SU-DHL-6 (cell line): ENCODE measurements around the gene PKN2.

Experiments
- H2AFZ ChIP-seq: fragments of 200-600 bp; sonication (generic); 2 replicates; pipeline ENCODE4 v1.6.1; 2014; ENCODE audit warnings: low read depth, mild to moderate bottlenecking, moderate library complexity, mixed read lengths, antibody characterized with exemption, low read length; ENCODE audit not compliant: severe bottlenecking
- H3F3A ChIP-seq: fragments of 200-600 bp; shearing (Covaris generic); 2 replicates; pipeline ENCODE4 v1.6.0; 2016; ENCODE audit warnings: antibody characterized with exemption, mild to moderate bottlenecking; ENCODE audit not compliant: insufficient read depth
- H3K27ac ChIP-seq: fragments of 200-600 bp; sonication (generic); 2 replicates; pipeline ENCODE4 v1.5.1; 2016; ENCODE audit warnings: low read depth, mild to moderate bottlenecking, low read length, moderate library complexity, mixed read lengths
- H3K27me3 ChIP-seq: fragments of 200-600 bp; sonication (generic), shearing (Covaris generic); 2 replicates; pipeline ENCODE4 v1.6.0; 2014; ENCODE audit warnings: mild to moderate bottlenecking, low read length
- H3K36me3 ChIP-seq: fragments of 200-600 bp; sonication (generic); 2 replicates; pipeline ENCODE4 v1.6.1; 2014; ENCODE audit warnings: mild to moderate bottlenecking, low read length, mixed read lengths
- H3K4me2 ChIP-seq: fragments of 300-600, 200-600 bp; shearing (Covaris generic), sonication (generic); 2 replicates; pipeline ENCODE4 v1.6.0; 2014; ENCODE audit warnings: low read length, low read depth, mild to moderate bottlenecking; ENCODE audit not compliant: poor library complexity, severe bottlenecking
- H3K4me3 ChIP-seq: fragments of 200-600 bp; sonication (generic); 2 replicates; pipeline ENCODE4 v1.5.1; 2014; ENCODE audit warnings: antibody characterized with exemption, low read length, mild to moderate bottlenecking, mixed read lengths; ENCODE audit not compliant: insufficient read depth, poor library complexity, severe bottlenecking
- H3K79me2 ChIP-seq: fragments of 200-600 bp; sonication (generic); 2 replicates; pipeline ENCODE4 v1.6.1; 2014; ENCODE audit warnings: mild to moderate bottlenecking, low read length, moderate library complexity; ENCODE audit not compliant: insufficient read depth
- H3K9ac ChIP-seq: fragments of 200-600 bp; sonication (generic); 2 replicates; pipeline ENCODE4 v1.7.0; 2014; ENCODE audit warnings: mild to moderate bottlenecking, low read length
- H3K9me2 ChIP-seq: fragments of 200-600 bp; sonication (generic); replicated peaks from 2 replicates; pipeline ENCODE4 v1.6.1; 2014; ENCODE audit warnings: low read length; ENCODE audit not compliant: insufficient read depth
- H3K9me3 ChIP-seq: fragments of 200-600 bp; sonication (generic); 2 replicates; pipeline ENCODE4 v1.6.1; 2014; ENCODE audit warnings: low read length, mixed read lengths; ENCODE audit not compliant: insufficient read depth
- H4K20me1 ChIP-seq: fragments of 200-600 bp; sonication (generic); 2 replicates; pipeline ENCODE4 v1.6.1; 2014; ENCODE audit warnings: low read depth, mild to moderate bottlenecking, antibody characterized with exemption, low read length, moderate library complexity, mixed read lengths
- EZH2phosphoT487 ChIP-seq: fragments of 200-600 bp; sonication (generic), shearing (Covaris generic); conservative IDR thresholded peaks from 2 replicates; pipeline ENCODE4 v1.6.1; 2018; ENCODE audit warnings: mild to moderate bottlenecking, antibody characterized with exemption, low read length, moderate library complexity, mixed read lengths
- TF ChIP-seq, protein P1 (sequence below): fragments of 200-600 bp; sonication (generic); IDR thresholded peaks from one replicate; pipeline ENCODE4 v1.5.1; 2017; ENCODE audit warnings: antibody characterized with exemption, mild to moderate bottlenecking, low read length, moderate library complexity; ENCODE audit not compliant: insufficient read depth, poor library complexity, severe bottlenecking

The PKN2 gene

DNA sequence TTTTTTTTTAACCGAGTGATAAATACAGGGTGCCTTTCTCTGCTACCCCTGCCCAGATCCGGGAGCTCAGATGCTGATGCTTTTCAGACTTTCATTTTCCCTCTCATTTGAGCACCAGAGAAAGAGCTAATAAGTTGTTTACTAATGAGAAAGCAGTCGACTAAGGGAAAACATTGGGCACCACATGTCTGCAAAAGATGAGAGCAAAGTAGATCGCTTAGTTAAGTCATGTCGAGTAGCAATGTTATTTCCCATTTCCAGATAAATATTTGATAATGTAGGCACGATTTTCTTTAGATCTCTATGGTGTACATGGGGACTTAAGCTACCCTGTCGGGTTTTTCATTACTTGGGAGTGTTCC, 1.2 kb downstream of the PKN2 start:
- Histone ChIP-seq H3K36me3 (0 out of 2 replicates have a peak, but pooled peaks cover 4% of the 10 kb centered on the region), H3K9me3 (no peaks in the 10 kb centered on the region), H3F3A (0 out of 2 replicates have a peak, but pooled peaks cover 3% of the 10 kb centered on the region), H3K4me2 (peak overlapping the region; percentile 98), H3K27me3 (no peaks in the 10 kb centered on the region), H2AFZ (peak overlapping the region; percentile 93), H3K9ac (peak overlapping the region; percentile 95), H4K20me1 (peaks cover 24% of the 10 kb centered on the region), H3K4me3 (peak overlapping the region; percentile 100), H3K27ac (peak overlapping the region; percentile 91), H3K9me2 (no peaks in the 10 kb centered on the region), H3K79me2 (peaks cover 59% of the 10 kb centered on the region)
- TF ChIP-seq, protein P1, sequence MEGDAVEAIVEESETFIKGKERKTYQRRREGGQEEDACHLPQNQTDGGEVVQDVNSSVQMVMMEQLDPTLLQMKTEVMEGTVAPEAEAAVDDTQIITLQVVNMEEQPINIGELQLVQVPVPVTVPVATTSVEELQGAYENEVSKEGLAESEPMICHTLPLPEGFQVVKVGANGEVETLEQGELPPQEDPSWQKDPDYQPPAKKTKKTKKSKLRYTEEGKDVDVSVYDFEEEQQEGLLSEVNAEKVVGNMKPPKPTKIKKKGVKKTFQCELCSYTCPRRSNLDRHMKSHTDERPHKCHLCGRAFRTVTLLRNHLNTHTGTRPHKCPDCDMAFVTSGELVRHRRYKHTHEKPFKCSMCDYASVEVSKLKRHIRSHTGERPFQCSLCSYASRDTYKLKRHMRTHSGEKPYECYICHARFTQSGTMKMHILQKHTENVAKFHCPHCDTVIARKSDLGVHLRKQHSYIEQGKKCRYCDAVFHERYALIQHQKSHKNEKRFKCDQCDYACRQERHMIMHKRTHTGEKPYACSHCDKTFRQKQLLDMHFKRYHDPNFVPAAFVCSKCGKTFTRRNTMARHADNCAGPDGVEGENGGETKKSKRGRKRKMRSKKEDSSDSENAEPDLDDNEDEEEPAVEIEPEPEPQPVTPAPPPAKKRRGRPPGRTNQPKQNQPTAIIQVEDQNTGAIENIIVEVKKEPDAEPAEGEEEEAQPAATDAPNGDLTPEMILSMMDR, result peak; percentile 4
- no peak for TF ChIP-seq EZH2phosphoT487

DNA sequence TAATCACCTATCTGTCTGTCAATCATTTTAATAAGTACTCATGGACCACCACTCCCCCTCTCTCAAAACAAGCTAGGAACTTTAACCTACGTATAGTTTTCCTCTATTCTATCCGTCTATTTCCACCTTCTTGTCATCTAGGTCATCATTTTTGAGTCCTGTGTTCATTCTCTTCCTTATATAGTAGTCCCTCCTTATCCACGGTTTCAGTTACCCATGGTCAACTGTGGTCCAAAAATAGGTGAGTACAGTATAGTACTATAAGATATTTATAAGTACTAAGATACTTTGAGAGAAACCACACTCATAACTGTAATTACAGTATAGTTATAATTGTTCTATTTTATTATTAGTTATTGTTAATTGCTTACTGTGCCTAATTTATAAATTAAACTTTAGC, 7.5 kb downstream of the PKN2 start:
- no peak overlapping the region for H3K4me2 ChIP-seq
- peaks cover 21% of the 10 kb centered on the region for H4K20me1 ChIP-seq
- no peaks in the 10 kb centered on the region for H3K27me3 ChIP-seq
- TF ChIP-seq, protein P1, result no peak
- no peak for TF ChIP-seq EZH2phosphoT487
- H2AFZ ChIP-seq, result no peak overlapping the region
- no peak overlapping the region for H3K4me3 ChIP-seq
- no peaks in the 10 kb centered on the region for H3K9me2 ChIP-seq
- peaks cover 6% of the 10 kb centered on the region; the same call in 1 of the 2 replicates for H3F3A ChIP-seq
- no peak overlapping the region for H3K9ac ChIP-seq
- H3K9me3 ChIP-seq, result no peaks in the 10 kb centered on the region
- no peak overlapping the region for H3K27ac ChIP-seq
- H3K79me2 ChIP-seq, result peaks cover 93% of the 10 kb centered on the region
- peaks cover 7% of the 10 kb centered on the region; the same call in 1 of the 2 replicates for H3K36me3 ChIP-seq

DNA sequence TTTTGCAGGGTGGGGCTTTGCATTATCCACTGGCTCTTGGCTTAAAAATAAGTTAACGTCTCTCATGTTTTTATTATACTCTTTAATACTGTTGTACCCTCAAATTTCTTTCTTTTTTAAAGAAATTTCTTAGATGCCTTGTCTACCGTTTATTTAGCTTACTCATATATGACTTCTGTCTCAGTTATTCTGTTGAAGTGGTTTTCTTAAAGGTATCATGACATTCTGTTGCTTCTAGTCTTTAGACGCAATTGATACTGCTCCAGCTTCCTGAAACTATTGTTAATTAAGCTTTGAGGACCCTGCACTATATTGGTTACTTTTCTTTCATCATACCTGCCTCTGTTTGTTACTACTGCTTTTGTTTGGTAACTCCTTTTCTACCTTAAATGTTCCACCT, 11.7 kb downstream of the PKN2 start:
- H3K27me3 ChIP-seq, result no peaks in the 10 kb centered on the region

More for the DNA sequence above, 11.7 kb downstream of the PKN2 start:
- Histone ChIP-seq H3K4me3 (no peak overlapping the region), H3K9me2 (no peaks in the 10 kb centered on the region), H3K79me2 (peaks cover 85% of the 10 kb centered on the region), H3K9ac (no peak overlapping the region), H3K4me2 (no peak overlapping the region), H3K36me3 (peaks cover 3% of the 10 kb centered on the region; the same call in 1 of the 2 replicates), H3F3A (peaks cover 20% of the 10 kb centered on the region), H3K9me3 (no peaks in the 10 kb centered on the region), H2AFZ (no peak overlapping the region), H3K27ac (no peak overlapping the region), H4K20me1 (peaks cover 7% of the 10 kb centered on the region)
- TF ChIP-seq, protein P1, result no peak
- TF ChIP-seq EZH2phosphoT487, result no peak
